ENCODE results near the gene CCNI2. TPM values are rescaled to one million over a fixed set of nuclear protein-coding genes. Genes with fewer than 3 reads are reported as not detected.

Gene CCNI2
- total and polyA plus RNA-seq, 7 experiments from 2014 or later = 2.4 to 44.9 (median 5.0) TPM

DNA sequence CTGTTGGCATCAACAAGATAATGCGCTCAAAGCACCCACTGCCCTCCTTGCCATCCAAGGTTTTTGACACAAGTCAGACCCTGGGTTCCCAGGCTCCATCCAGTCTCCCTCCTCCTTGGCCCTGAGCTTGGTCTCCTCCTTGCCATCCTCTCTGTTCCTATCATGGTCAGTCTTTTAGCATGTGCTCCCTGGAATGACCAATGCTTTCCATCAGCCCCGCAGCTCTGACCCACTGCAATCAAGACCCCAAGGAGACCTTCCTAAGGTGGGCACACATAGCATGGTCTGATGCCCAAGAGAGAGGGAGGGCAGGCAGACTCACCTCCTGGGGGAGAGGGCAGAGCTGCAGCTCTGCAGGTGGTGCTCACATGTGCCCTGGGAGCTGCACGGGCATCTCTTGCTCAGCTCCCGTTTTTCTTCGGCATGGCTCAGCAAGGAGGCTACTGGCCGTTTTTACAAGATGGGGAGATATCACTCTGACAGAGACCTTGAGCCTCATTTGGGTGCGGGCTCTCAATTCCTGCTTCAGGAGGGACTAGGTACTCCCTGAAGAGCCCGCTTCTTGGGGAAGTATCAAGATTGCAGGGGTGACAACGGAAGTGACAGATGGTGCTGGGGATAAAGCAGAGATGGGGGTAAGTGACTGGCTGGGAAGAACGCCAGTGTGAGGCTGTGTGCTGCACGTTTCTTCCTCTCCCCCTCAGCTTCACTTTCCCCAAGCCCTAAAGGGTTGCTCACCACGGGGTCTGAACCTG is 26.6 kb downstream of the CCNI2 start:
- H3K9me3 Mint-ChIP-seq = no peaks in the 10 kb centered on the region

DNA sequence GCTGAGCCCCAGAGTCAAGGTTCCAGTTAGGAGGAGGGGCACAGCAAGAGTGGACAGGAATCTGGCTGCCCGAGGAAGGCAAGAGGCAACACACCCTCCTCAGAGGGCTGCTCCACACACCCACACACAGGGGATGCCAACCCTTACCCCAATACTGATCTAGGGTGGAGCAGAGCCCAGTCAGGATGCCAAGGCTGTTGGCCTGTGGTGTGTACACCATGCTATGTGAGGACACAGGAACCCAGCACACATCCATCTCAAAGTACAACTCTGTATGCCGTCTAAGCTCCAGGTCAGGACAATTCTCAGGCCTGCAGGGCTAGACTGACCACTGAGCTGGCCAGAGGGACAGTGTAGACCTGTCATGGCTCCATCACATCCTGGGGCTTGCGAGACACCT is 27.2 kb downstream of the CCNI2 start:
- ChIA-PET CTCF (no interaction called here), POLR2A (interaction anchor here (0.5 kb wide), 2 partner anchors 46 to 489 kb away, joined by 3 read pairs; no protein-coding TSS in a partner anchor)
- ATAC-seq = no peak
- H3K4me3 ChIP-seq (ENCODE audit: low read length) = no peak overlapping the region
- Mint-ChIP-seq H3K4me3 (no peak overlapping the region), H3K4me1 (peaks cover 0 to 20% (median 12%) of the 10 kb centered on the region in 7 donors), H3K9me3 (no peaks in the 10 kb centered on the region), H3K36me3 (peaks cover 0 to 3% (median 0%) of the 10 kb centered on the region in 5 donors), H3K27me3 (peaks cover 15 to 36% (median 23%) of the 10 kb centered on the region in 5 donors), H3K27ac (no peak overlapping the region)
- intact Hi-C loops (cut with micrococcal nuclease) = no loop called here
- peaks cover 7 to 15% of the 10 kb centered on the region in 2 donors for H3K4me1 ChIP-seq (ENCODE audit: control insufficient read depth in 2 of 2, insufficient read depth in 2 of 2, low read length in 2 of 2)
- no peaks in the 10 kb centered on the region for H3K9me3 ChIP-seq (ENCODE audit: control insufficient read depth in 2 of 3, low read length in 3 of 3)
- no peaks in the 10 kb centered on the region for H3K36me3 ChIP-seq (ENCODE audit: control insufficient read depth in 2 of 3, insufficient read depth in 3 of 3, low read length in 3 of 3)
- DNase-seq = no peak
- H3K27ac ChIP-seq (ENCODE audit: low read depth, low read length) = no peak overlapping the region
- H3K27me3 ChIP-seq (ENCODE audit: control insufficient read depth in 2 of 2, insufficient read depth in 2 of 2, low read length in 2 of 2) = peaks cover 0 to 8% of the 10 kb centered on the region in 2 donors

More for the DNA sequence above, 26.6 kb downstream of the CCNI2 start:
- Histone ChIP-seq H3K4me3 (ENCODE audit: low read length) (no peak overlapping the region), H3K9me3 (ENCODE audit: control insufficient read depth in 2 of 3, low read length in 3 of 3) (no peaks in the 10 kb centered on the region), H3K4me1 (ENCODE audit: control insufficient read depth in 2 of 2, insufficient read depth in 2 of 2, low read length in 2 of 2) (peaks cover 7 to 15% of the 10 kb centered on the region in 2 donors), H3K27me3 (ENCODE audit: control insufficient read depth in 2 of 2, insufficient read depth in 2 of 2, low read length in 2 of 2) (peaks cover 0 to 8% of the 10 kb centered on the region in 2 donors), H3K36me3 (ENCODE audit: control insufficient read depth in 2 of 3, insufficient read depth in 3 of 3, low read length in 3 of 3) (no peaks in the 10 kb centered on the region), H3K27ac (ENCODE audit: low read depth, low read length) (no peak overlapping the region)
- DNase-seq = no peak
- peak overlapping the region in 1 of 10 donors; percentile 6 for H3K4me3 Mint-ChIP-seq
- peaks cover 0 to 18% (median 11%) of the 10 kb centered on the region in 7 donors for H3K4me1 Mint-ChIP-seq
- no peak for ATAC-seq
- ChIA-PET CTCF (no interaction called here), POLR2A (interaction anchor here (0.5 to 0.6 kb wide), 3 partner anchors 47 to 1247 kb away, joined by 3 read pairs; no protein-coding TSS in a partner anchor)
- no peak overlapping the region for H3K27ac Mint-ChIP-seq
- peaks cover 8 to 30% (median 17%) of the 10 kb centered on the region in 5 donors for H3K27me3 Mint-ChIP-seq
- peaks cover 0 to 3% (median 0%) of the 10 kb centered on the region in 5 donors for H3K36me3 Mint-ChIP-seq
- intact Hi-C loops (cut with micrococcal nuclease) = no loop called here

DNA sequence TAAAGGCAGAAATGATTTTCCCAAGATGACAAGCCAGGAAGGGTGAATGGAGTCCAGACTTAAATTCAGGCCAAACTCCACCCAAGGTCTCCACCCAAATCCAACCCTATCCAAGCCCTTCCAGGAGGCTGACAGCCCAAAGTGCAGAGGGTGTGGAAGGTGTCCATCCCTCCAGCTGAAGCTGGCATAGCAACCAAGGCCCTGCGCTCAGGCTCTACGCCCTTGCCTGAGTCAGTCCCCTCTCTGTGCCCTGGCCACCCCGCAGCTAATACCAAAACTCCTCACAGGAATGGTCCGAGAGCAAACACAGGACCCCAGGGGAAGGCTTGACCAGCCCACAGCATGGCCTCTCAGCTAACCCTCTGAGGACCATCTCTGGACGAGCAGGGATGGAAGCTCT is 27.7 kb downstream of the CCNI2 start:
- Histone ChIP-seq H3K27me3 (ENCODE audit: control insufficient read depth in 2 of 2, insufficient read depth in 2 of 2, low read length in 2 of 2) (peaks cover 0 to 8% of the 10 kb centered on the region in 2 donors), H3K4me3 (ENCODE audit: low read length) (no peak overlapping the region), H3K36me3 (ENCODE audit: control insufficient read depth in 2 of 3, insufficient read depth in 3 of 3, low read length in 3 of 3) (no peaks in the 10 kb centered on the region), H3K27ac (ENCODE audit: low read depth, low read length) (no peak overlapping the region), H3K9me3 (ENCODE audit: control insufficient read depth in 2 of 3, low read length in 3 of 3) (no peaks in the 10 kb centered on the region), H3K4me1 (ENCODE audit: control insufficient read depth in 2 of 2, insufficient read depth in 2 of 2, low read length in 2 of 2) (peaks cover 7 to 15% of the 10 kb centered on the region in 2 donors)
- CTCF ChIA-PET = no interaction called here
- no peak for DNase-seq
- intact Hi-C loops (cut with micrococcal nuclease) = loop anchor here in 1 of 2 donors (5.0 kb wide), 2 partner anchors 37 to 187 kb away; partner anchors contain the start of genes AFF4 and SOWAHA
- Mint-ChIP-seq H3K27ac (no peak overlapping the region), H3K9me3 (no peaks in the 10 kb centered on the region), H3K27me3 (peaks cover 19 to 41% (median 26%) of the 10 kb centered on the region in 5 donors), H3K4me1 (peaks cover 0 to 24% (median 12%) of the 10 kb centered on the region in 7 donors), H3K4me3 (no peak overlapping the region), H3K36me3 (peaks cover 0 to 3% (median 0%) of the 10 kb centered on the region in 5 donors)
- ATAC-seq = no peak
- POLR2A ChIA-PET = no interaction called here

DNA sequence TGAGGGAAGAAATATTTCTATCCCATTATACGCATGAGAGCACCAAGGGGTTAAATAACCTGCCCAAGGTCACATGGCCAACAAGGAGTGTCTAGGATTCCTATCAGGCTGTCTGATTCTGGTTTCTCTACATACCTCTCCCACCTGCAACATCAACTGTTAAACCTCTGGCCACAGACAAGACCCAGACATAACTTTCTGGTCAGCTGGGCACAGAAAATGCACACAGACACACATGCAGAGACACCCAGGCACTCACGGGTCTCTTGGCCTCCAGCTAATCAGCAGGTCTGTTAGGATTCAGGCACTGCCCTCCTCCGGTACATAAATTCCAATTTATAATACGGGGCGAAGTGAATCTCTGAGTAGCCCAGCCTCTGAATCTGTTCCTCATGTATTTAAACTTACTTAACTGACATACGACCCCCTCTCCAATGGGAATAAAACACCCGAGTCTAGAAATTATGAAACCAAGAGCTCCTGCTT is 28.3 kb downstream of the CCNI2 start:
- Histone ChIP-seq H3K4me1 (ENCODE audit: control insufficient read depth in 2 of 2, insufficient read depth in 2 of 2, low read length in 2 of 2) (peaks cover 7 to 15% of the 10 kb centered on the region in 2 donors), H3K27me3 (ENCODE audit: control insufficient read depth in 2 of 2, insufficient read depth in 2 of 2, low read length in 2 of 2) (peaks cover 0 to 8% of the 10 kb centered on the region in 2 donors), H3K36me3 (ENCODE audit: control insufficient read depth in 2 of 3, insufficient read depth in 3 of 3, low read length in 3 of 3) (no peaks in the 10 kb centered on the region), H3K4me3 (ENCODE audit: low read length) (no peak overlapping the region), H3K27ac (ENCODE audit: low read depth, low read length) (no peak overlapping the region), H3K9me3 (ENCODE audit: control insufficient read depth in 2 of 3, low read length in 3 of 3) (no peaks in the 10 kb centered on the region)
- intact Hi-C loops (cut with micrococcal nuclease) = loop anchor here in 1 of 2 donors (5.0 kb wide), 2 partner anchors 37 to 187 kb away; partner anchors contain the start of genes AFF4 and SOWAHA
- Mint-ChIP-seq H3K4me3 (peak overlapping the region in 9 of 10 donors; percentile 5 to 72 (median 52)), H3K27me3 (peaks cover 21 to 47% (median 28%) of the 10 kb centered on the region in 5 donors), H3K9me3 (no peaks in the 10 kb centered on the region), H3K36me3 (peaks cover 0 to 3% (median 0%) of the 10 kb centered on the region in 5 donors), H3K4me1 (peaks cover 0 to 28% (median 16%) of the 10 kb centered on the region in 7 donors), H3K27ac (peak overlapping the region in 2 of 9 donors; percentile 1 to 56)
- ChIA-PET CTCF (no interaction called here), POLR2A (no interaction called here)
- DNase-seq (no peak), ATAC-seq (no peak)

DNA sequence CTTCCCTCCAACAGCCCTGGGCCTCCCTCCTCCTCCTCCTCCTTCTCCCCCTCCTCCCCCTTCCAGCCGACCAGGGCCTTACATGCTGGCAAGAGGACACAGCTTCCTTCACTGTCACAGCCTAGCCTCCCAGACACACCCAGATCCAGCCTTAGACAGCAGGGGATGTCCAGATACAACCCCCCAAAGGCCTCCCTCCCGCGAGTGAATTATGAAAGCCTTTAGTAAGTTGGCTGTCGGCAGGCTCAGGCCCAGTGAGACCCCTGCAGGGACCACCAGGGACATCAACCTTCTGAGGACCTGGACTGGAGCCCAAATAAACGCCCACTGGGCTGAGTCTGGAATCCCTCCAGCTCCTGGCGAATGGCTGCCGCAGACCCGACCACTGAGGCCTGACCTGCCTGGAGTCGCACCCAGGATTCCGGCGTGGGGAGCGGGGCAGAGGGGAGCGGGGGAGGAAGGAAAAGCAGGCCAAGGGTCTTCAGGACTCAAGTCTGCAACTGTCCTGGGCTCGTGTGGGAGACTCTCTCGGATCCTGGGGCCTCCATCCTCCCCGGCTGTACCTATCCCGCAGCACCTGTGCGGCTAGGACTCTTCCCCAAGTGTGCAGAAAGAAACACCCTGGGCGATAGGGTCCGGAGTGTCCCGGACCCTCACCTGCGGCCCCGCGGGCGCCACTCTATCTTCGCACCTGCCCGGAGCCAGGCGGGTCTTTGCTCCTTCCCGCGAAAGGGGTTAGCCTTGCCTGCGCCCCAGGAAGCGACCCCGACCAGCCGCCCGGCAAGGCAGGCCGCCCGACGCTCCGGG is 29.1 kb downstream of the CCNI2 start:
- no peak overlapping the region for H3K27ac ChIP-seq (ENCODE audit: low read depth, low read length)
- Mint-ChIP-seq H3K27ac (peak overlapping the region in 1 of 9 donors; percentile 56), H3K36me3 (peaks cover 0 to 3% (median 0%) of the 10 kb centered on the region in 5 donors), H3K9me3 (no peaks in the 10 kb centered on the region), H3K27me3 (peaks cover 22 to 53% (median 34%) of the 10 kb centered on the region in 5 donors), H3K4me3 (peak overlapping the region; percentile 21 to 81 (median 62)), H3K4me1 (peaks cover 0 to 36% (median 24%) of the 10 kb centered on the region in 7 donors)
- intact Hi-C loops (cut with micrococcal nuclease) = loop anchor here (1.0 to 5.0 kb wide), 5 partner anchors 24 to 186 kb away; partner anchors contain the start of genes AFF4 (in 1 of the 2), KIF3A (in 1 of the 2) and SOWAHA (in 1 of the 2)
- H3K27me3 ChIP-seq (ENCODE audit: control insufficient read depth in 2 of 2, insufficient read depth in 2 of 2, low read length in 2 of 2) = peaks cover 0 to 8% of the 10 kb centered on the region in 2 donors
- no peaks in the 10 kb centered on the region for H3K36me3 ChIP-seq (ENCODE audit: control insufficient read depth in 2 of 3, insufficient read depth in 3 of 3, low read length in 3 of 3)
- peaks cover 7 to 15% of the 10 kb centered on the region in 2 donors for H3K4me1 ChIP-seq (ENCODE audit: control insufficient read depth in 2 of 2, insufficient read depth in 2 of 2, low read length in 2 of 2)
- no peaks in the 10 kb centered on the region for H3K9me3 ChIP-seq (ENCODE audit: control insufficient read depth in 2 of 3, low read length in 3 of 3)
- peak in 2 of 9 donors; percentile 4 to 16 for DNase-seq
- no peak overlapping the region for H3K4me3 ChIP-seq (ENCODE audit: low read length)
- POLR2A ChIA-PET = interaction anchor here (1.4 kb wide), 2 partner anchors 28 to 61 kb away, joined by 4 to 5 read pairs; partner anchors contain the start of gene CCNI2
- CTCF ChIA-PET = no interaction called here
- ATAC-seq = no peak

DNA sequence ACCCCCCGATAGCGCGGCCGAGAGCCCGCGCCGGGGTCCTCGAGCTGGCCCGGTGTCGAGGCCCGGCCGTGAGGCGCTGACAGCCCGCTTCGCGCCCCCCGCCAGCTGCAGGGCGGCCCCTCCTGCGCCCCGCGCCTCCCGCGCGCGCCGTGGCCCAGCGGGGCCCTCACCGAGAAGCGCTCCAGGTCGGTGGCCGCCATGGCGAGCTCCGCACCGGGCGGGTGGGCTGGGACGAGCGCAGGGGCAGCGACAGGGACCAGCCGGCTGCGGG is 29.6 kb downstream of the CCNI2 start:
- peaks cover 0 to 8% of the 10 kb centered on the region in 2 donors for H3K27me3 ChIP-seq (ENCODE audit: control insufficient read depth in 2 of 2, insufficient read depth in 2 of 2, low read length in 2 of 2)
- ATAC-seq (no peak), DNase-seq (peak in 2 of 9 donors; percentile 21 to 34)
- Mint-ChIP-seq H3K27ac (no peak overlapping the region), H3K27me3 (peaks cover 27 to 59% (median 40%) of the 10 kb centered on the region in 5 donors), H3K4me1 (peaks cover 0 to 38% (median 26%) of the 10 kb centered on the region in 7 donors), H3K36me3 (peaks cover 0 to 3% (median 0%) of the 10 kb centered on the region in 5 donors), H3K4me3 (peak overlapping the region in 1 of 10 donors; percentile 61), H3K9me3 (no peaks in the 10 kb centered on the region)
- ChIA-PET POLR2A (interaction anchor here (1.4 kb wide), 2 partner anchors 29 to 61 kb away, joined by 4 to 5 read pairs; partner anchors contain the start of gene CCNI2), CTCF (no interaction called here)
- H3K4me3 ChIP-seq (ENCODE audit: low read length) = no peak overlapping the region
- intact Hi-C loops (cut with micrococcal nuclease) = loop anchor here (1.0 to 5.0 kb wide), 6 partner anchors 24 to 185 kb away; partner anchors contain the start of genes KIF3A (in 2 of the 2), AFF4 (in 1 of the 2) and SOWAHA (in 1 of the 2)
- no peaks in the 10 kb centered on the region for H3K9me3 ChIP-seq (ENCODE audit: control insufficient read depth in 2 of 3, low read length in 3 of 3)
- H3K27ac ChIP-seq (ENCODE audit: low read depth, low read length) = no peak overlapping the region
- H3K36me3 ChIP-seq (ENCODE audit: control insufficient read depth in 2 of 3, insufficient read depth in 3 of 3, low read length in 3 of 3) = no peaks in the 10 kb centered on the region
- peaks cover 7 to 15% of the 10 kb centered on the region in 2 donors for H3K4me1 ChIP-seq (ENCODE audit: control insufficient read depth in 2 of 2, insufficient read depth in 2 of 2, low read length in 2 of 2)

Measured in naive thymus-derived CD4-positive, alpha-beta T cell (primary cell).